IMR-90 (cell line): ENCODE measurements around the gene CFAP251.

Source experiments
- CHD1 ChIP-seq: IDR thresholded peaks from 2 replicates; pipeline ENCODE4 v1.6.1; 2012; ENCODE audit warnings: low read depth, low read length, improper control_type of control experiment
- POLR2A ChIP-seq: IDR thresholded peaks from 2 replicates; pipeline ENCODE4 v1.6.1; 2012; ENCODE audit warnings: mild to moderate bottlenecking, low read depth, low read length

- TF ChIP-seq POLR2A (no peak), CHD1 (no peak)
These were observed 8.7 kb downstream of the CFAP251 start for GRCh38 chr12:121926874-121927706.
